ENCODE results near the gene TPRX1. TPM values are rescaled to one million over a fixed set of nuclear protein-coding genes. Genes with fewer than 3 reads are reported as not detected.
"Not testable (repeated sequence)": the region's sequence is repeated elsewhere in the genome, so short reads cannot be mapped to it uniquely, and the experiment has no call there.

The TPRX1 gene
- total RNA-seq, 4 donors from 2014 or later = not detected

DNA sequence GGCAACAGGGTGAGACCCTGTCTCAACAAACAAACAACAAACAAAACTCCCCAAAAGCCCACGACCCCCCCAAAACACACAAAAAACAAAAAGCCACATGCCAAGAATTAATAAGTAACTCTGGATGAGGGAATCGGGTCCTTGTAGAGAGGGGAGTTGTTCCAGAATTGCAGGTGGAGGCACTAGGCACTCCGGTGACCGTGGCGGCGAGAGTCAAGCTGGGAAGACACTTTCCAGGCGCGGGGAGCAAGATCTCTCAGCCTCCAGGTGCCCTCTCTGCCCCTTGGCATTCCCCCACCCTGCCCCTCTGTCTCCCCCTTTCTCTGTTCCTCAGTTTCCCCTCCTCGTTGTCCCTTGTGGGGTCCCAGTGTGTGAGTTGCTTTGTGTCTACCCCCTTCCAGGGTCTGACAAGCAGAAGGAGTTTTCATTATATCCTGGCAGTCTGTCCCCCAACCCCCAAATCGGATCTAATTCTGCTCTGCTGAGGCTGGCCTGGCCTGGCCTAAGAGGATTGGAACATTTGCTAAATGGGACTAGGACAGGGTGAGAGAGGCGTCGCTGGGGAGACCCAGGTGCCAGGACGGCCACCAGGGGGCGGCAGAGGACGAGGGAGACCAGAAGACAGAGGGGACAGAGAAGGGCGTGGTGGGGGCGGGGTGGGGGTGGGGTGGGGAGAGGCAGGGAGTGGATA, 9.1 kb upstream of the TPRX1 start:
- 37% methylated on average over 17 of the region's 17 CpGs for WGBS
- intact Hi-C loops (cut with DNase I) = no loop called here
- DNase-seq (ENCODE audit: extremely low spot score) = no peak
- no peak overlapping the region for H3K27ac ChIP-seq (replicated peaks in 1 of 4)
- no peaks in the 10 kb centered on the region for H3K36me3 ChIP-seq
- no peaks in the 10 kb centered on the region for H3K4me1 ChIP-seq
- H3K9me3 ChIP-seq = no peaks in the 10 kb centered on the region
- no peak for TF ChIP-seq POLR2A (IDR thresholded peaks at IDR 0.05; ENCODE audit: low read depth)
- TF ChIP-seq, protein P1, sequence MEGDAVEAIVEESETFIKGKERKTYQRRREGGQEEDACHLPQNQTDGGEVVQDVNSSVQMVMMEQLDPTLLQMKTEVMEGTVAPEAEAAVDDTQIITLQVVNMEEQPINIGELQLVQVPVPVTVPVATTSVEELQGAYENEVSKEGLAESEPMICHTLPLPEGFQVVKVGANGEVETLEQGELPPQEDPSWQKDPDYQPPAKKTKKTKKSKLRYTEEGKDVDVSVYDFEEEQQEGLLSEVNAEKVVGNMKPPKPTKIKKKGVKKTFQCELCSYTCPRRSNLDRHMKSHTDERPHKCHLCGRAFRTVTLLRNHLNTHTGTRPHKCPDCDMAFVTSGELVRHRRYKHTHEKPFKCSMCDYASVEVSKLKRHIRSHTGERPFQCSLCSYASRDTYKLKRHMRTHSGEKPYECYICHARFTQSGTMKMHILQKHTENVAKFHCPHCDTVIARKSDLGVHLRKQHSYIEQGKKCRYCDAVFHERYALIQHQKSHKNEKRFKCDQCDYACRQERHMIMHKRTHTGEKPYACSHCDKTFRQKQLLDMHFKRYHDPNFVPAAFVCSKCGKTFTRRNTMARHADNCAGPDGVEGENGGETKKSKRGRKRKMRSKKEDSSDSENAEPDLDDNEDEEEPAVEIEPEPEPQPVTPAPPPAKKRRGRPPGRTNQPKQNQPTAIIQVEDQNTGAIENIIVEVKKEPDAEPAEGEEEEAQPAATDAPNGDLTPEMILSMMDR (IDR thresholded peaks at IDR 0.05) = peak; percentile 36 to 69 (median 60)
- H3K27me3 ChIP-seq = peaks cover 0 to 22% (median 0%) of the 10 kb centered on the region in 4 donors
- H3K4me3 ChIP-seq = no peak overlapping the region

DNA sequence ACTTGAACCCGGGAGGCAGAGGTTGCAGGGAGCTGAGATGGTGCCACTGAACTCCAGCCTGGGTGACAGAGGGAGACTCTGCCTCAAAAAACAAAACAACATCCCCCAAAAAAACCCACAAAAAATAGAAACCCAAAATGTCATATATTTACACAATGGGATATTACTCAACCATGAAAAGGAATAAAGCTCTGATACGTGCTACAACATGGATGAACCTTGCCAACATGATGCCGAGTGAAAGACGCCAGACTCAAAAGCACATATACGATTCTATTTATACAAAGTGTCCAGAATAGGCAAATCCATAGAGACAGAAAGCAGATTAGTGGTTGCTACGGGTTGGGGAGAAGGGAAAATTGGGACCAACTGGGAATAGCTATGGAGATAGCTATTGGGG, 2.1 kb upstream of the TPRX1 start:
- Histone ChIP-seq H3K27me3 (no peaks in the 10 kb centered on the region), H3K36me3 (no peaks in the 10 kb centered on the region), H3K27ac (replicated peaks in 1 of 4) (no peak overlapping the region), H3K9me3 (peaks cover 0 to under 1% (median 0%) of the 10 kb centered on the region in 4 donors), H3K4me1 (no peaks in the 10 kb centered on the region), H3K4me3 (no peak overlapping the region)
- DNase-seq (ENCODE audit: extremely low spot score) = no peak
- 86% methylated on average over 6 of the region's 6 CpGs for WGBS
- TF ChIP-seq, protein P1 (IDR thresholded peaks at IDR 0.05) = no peak
- TF ChIP-seq EP300 (IDR thresholded peaks at IDR 0.05) (no peak), POLR2AphosphoS5 (IDR thresholded peaks at IDR 0.05) (no peak), POLR2A (IDR thresholded peaks at IDR 0.05; ENCODE audit: low read depth) (no peak)
- intact Hi-C loops (cut with DNase I) = no loop called here

DNA sequence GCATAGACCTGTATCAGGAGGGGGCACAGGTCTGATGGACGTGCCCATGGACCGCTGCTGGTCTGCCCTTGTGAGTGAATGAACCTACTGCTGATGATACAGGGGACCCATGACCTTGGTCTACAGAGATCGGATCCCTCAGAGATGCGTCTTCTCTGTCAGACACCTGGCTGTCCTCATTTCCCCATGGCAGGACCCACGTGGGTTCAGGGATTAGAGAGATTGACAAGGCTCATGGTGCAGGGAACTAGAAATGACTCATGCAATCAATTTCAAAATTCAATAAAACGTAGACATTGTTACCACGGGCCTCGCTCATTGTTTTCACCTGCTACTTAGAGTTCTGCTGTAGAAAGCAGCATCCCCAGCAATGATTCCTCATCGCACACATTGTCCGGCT, 962 bp upstream of the TPRX1 start:
- no peaks in the 10 kb centered on the region for H3K36me3 ChIP-seq
- H3K27me3 ChIP-seq = no peaks in the 10 kb centered on the region
- no peak for DNase-seq (ENCODE audit: extremely low spot score)
- H3K9me3 ChIP-seq = peaks cover 0 to 5% (median 0%) of the 10 kb centered on the region in 4 donors
- H3K27ac ChIP-seq (replicated peaks in 1 of 4) = no peak overlapping the region
- H3K4me3 ChIP-seq = no peak overlapping the region
- TF ChIP-seq EP300 (IDR thresholded peaks at IDR 0.05) = no peak
- TF ChIP-seq POLR2A (IDR thresholded peaks at IDR 0.05; ENCODE audit: low read depth) = no peak
- no peak for TF ChIP-seq POLR2AphosphoS5 (IDR thresholded peaks at IDR 0.05)
- TF ChIP-seq, protein P1 (IDR thresholded peaks at IDR 0.05) = no peak
- intact Hi-C loops (cut with DNase I) = no loop called here
- WGBS = 81% methylated on average over 10 of the region's 10 CpGs
- no peaks in the 10 kb centered on the region for H3K4me1 ChIP-seq

DNA sequence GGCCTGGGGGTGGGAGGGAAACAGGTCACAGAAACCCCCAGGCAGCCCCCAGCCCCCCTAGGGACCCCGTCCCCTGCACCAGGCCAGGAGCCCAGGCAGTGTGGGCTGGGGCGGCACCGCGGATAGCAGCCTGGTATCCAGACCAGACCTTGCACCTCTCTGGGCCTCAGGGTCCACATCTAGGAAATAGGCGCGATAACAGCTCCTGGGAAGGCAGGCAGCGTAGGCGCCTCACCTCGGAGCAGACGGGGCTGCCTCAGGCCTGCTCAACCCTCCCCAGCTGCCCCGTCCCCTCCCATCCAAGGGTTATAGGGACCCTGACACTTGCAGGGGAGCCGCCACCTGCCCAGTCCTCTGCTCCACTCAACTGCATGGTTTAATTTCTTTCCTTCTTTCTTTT, 680 bp downstream of the TPRX1 start:
- WGBS = no CpG with 5 or more reads among the region's 12 CpGs
- H3K4me3 ChIP-seq; H3K9me3 ChIP-seq; H3K27ac ChIP-seq (replicated peaks in 1 of 4); intact Hi-C loops (cut with DNase I); H3K4me1 ChIP-seq; DNase-seq (ENCODE audit: extremely low spot score); H3K36me3 ChIP-seq; H3K27me3 ChIP-seq: not testable (repeated sequence)

DNA sequence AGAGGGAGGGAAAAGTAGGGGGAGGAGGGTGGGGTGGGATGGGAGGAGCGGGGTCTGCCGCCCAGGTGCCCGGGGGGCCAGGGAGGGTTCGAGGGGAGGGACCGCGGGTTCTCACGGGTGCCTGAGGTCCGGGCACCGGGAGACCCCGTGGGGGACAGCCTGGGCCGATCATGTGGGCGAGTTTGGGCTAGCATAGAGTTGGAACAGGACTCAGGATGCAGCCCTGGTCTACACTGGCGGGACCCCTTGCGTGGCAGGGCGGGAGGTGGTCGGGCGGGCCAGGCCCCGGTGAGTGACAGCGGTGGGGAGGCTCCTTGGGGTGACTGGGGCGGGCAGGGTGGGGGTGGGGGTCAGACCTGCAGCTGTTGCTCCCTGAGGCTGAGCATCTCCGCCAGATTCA, 1.2 kb downstream of the TPRX1 start:
- H3K9me3 ChIP-seq; intact Hi-C loops (cut with DNase I); H3K4me1 ChIP-seq; DNase-seq (ENCODE audit: extremely low spot score); H3K27me3 ChIP-seq; H3K27ac ChIP-seq (replicated peaks in 1 of 4); H3K4me3 ChIP-seq; H3K36me3 ChIP-seq: not testable (repeated sequence)
- WGBS = no CpG with 5 or more reads among the region's 21 CpGs

DNA sequence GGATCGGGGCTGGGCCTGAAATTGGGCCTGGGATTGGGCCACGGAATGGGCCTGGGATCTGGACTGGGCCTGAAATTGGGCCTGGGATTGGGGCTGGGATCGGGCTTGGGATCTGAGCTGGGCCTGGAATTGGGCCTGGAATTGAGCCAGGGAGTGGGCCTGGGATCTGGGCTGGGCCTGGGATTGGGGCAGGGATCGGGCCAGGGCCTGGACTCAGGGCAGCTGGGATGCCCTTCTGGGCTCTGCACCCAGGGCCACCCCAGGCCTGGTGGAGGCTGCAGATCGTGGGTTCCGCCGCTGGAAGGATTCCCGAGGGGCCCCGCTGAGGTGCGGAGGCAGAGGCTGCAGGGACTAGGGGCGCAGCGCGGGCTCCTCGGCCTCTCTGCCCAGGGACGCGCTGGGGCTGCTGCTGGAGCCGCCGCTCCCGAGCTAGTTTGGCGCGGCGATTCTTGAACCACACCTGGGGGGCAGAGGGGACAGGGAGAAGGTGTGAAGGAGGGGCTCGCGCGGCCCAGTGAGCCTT, 1.8 kb downstream of the TPRX1 start:
- no peak overlapping the region for H3K27ac ChIP-seq (replicated peaks in 1 of 4)
- H3K4me1 ChIP-seq = no peaks in the 10 kb centered on the region
- intact Hi-C loops (cut with DNase I) = no loop called here
- WGBS = 86% methylated on average over 10 of the region's 25 CpGs
- H3K27me3 ChIP-seq = no peaks in the 10 kb centered on the region
- TF ChIP-seq POLR2AphosphoS5 (IDR thresholded peaks at IDR 0.05) = no peak
- no peaks in the 10 kb centered on the region for H3K36me3 ChIP-seq
- no peak overlapping the region for H3K4me3 ChIP-seq
- H3K9me3 ChIP-seq = peaks cover 0 to 5% (median 0%) of the 10 kb centered on the region in 4 donors
- no peak for DNase-seq (ENCODE audit: extremely low spot score)

Data from esophagus muscularis mucosa (tissue), 4 donors.